T-helper 2 cell treated with Interferon-gamma antibody and Interleukin-4, amounts not matched to agents 5 μg/mL and 100 μg/mL, for 36 hours (primary cell): Measurements from ENCODE around the gene MLXIPL.
"Not testable (repeated sequence)": the region's sequence is repeated elsewhere in the genome, so short reads cannot be mapped to it uniquely, and the experiment has no call there.

ENCODE experiments used
- DNase-seq: peaks from one replicate; pipeline ENCODE4 v3.0.0; 2021; ENCODE audit warnings: low spot score
- H3K27ac Mint-ChIP-seq: one replicate; pipeline ENCODE4 v1.8.0; 2021; ENCODE audit warnings: mild to moderate bottlenecking, mixed read lengths
- H3K27me3 Mint-ChIP-seq: one replicate; pipeline ENCODE4 v1.8.0; 2021; ENCODE audit warnings: low read depth, mixed read lengths
- H3K36me3 Mint-ChIP-seq: one replicate; pipeline ENCODE4 v1.8.0; 2021; ENCODE audit warnings: low read depth, mixed read lengths
- H3K4me1 Mint-ChIP-seq: one replicate; pipeline ENCODE4 v1.8.0; 2021; ENCODE audit warnings: low read depth, mixed read lengths
- H3K4me3 Mint-ChIP-seq: one replicate; pipeline ENCODE4 v1.8.0; 2022; ENCODE audit warnings: mild to moderate bottlenecking, moderate library complexity, mixed read lengths
- H3K9me3 Mint-ChIP-seq: one replicate; pipeline ENCODE4 v1.8.0; 2021; ENCODE audit warnings: mixed read lengths

Gene MLXIPL

GRCh38 chr7:73596191-73597065 is 27.9 kb downstream of the MLXIPL start:
- Mint-ChIP-seq H3K27me3 (peaks cover 9% of the 10 kb centered on the region), H3K9me3 (no peaks in the 10 kb centered on the region), H3K36me3 (no peaks in the 10 kb centered on the region), H3K4me1 (no peaks in the 10 kb centered on the region), H3K27ac (no peak overlapping the region), H3K4me3 (no peak overlapping the region)
- no peak for DNase-seq

- no peak overlapping the region for H3K4me3 Mint-ChIP-seq
- no peak for DNase-seq
- no peaks in the 10 kb centered on the region for H3K36me3 Mint-ChIP-seq
- no peak overlapping the region for H3K27ac Mint-ChIP-seq
- H3K9me3 Mint-ChIP-seq, result no peaks in the 10 kb centered on the region
- no peaks in the 10 kb centered on the region for H3K4me1 Mint-ChIP-seq
- H3K27me3 Mint-ChIP-seq, result peaks cover 9% of the 10 kb centered on the region
These were observed 29.0 kb downstream of the MLXIPL start for GRCh38 chr7:73595358-73595757.

GRCh38 chr7:73593207-73594045 is 30.9 kb downstream of the MLXIPL start:
- H3K27ac Mint-ChIP-seq, result no peak overlapping the region
- H3K36me3 Mint-ChIP-seq, result no peaks in the 10 kb centered on the region
- no peaks in the 10 kb centered on the region for H3K4me1 Mint-ChIP-seq
- no peak for DNase-seq
- peaks cover 7% of the 10 kb centered on the region for H3K27me3 Mint-ChIP-seq
- no peak overlapping the region for H3K4me3 Mint-ChIP-seq
- no peaks in the 10 kb centered on the region for H3K9me3 Mint-ChIP-seq

GRCh38 chr7:73586911-73587310 is 37.4 kb downstream of the MLXIPL start:
- Mint-ChIP-seq H3K9me3 (no peaks in the 10 kb centered on the region), H3K36me3 (no peaks in the 10 kb centered on the region), H3K4me1 (peaks cover 7% of the 10 kb centered on the region), H3K4me3 (no peak overlapping the region), H3K27ac (no peak overlapping the region), H3K27me3 (peaks cover 3% of the 10 kb centered on the region)
- no peak for DNase-seq

GRCh38 chr7:73585196-73585595 is 39.1 kb downstream of the MLXIPL start:
- Mint-ChIP-seq H3K4me3 (no peak overlapping the region), H3K36me3 (no peaks in the 10 kb centered on the region), H3K27ac (no peak overlapping the region), H3K27me3 (peaks cover 3% of the 10 kb centered on the region), H3K9me3 (no peaks in the 10 kb centered on the region), H3K4me1 (peaks cover 10% of the 10 kb centered on the region)
- DNase-seq, result no peak

GRCh38 chr7:73582664-73583202 is 41.6 kb downstream of the MLXIPL start:
- Mint-ChIP-seq H3K27ac (no peak overlapping the region), H3K9me3 (no peaks in the 10 kb centered on the region), H3K4me3 (no peak overlapping the region), H3K27me3 (peaks cover 5% of the 10 kb centered on the region), H3K36me3 (peaks cover 3% of the 10 kb centered on the region), H3K4me1 (peaks cover 16% of the 10 kb centered on the region)
- DNase-seq, result no peak

GRCh38 chr7:73581006-73581405 is 43.3 kb downstream of the MLXIPL start:
- H3K4me3 Mint-ChIP-seq, DNase-seq, H3K27ac Mint-ChIP-seq, H3K36me3 Mint-ChIP-seq, H3K9me3 Mint-ChIP-seq, H3K27me3 Mint-ChIP-seq: not testable (repeated sequence)
- H3K4me1 Mint-ChIP-seq, result peaks cover 22% of the 10 kb centered on the region

GRCh38 chr7:73578342-73579128 is 45.8 kb downstream of the MLXIPL start, which contains the start of gene TBL2:
Gene TBL2, minus strand, starts transcription at chr7:73578579. Its CDS starts 30 bp downstream, at chr7:73578549.
- Mint-ChIP-seq H3K27me3 (peaks cover 2% of the 10 kb centered on the region), H3K27ac (peak within 1 kb of the TSS; percentile 98), H3K36me3 (peaks cover 16% of the 10 kb centered on the region), H3K4me3 (peak within 1 kb of the TSS; percentile 98), H3K4me1 (peaks cover 22% of the 10 kb centered on the region), H3K9me3 (no peaks in the 10 kb centered on the region)
- peak; percentile 98 for DNase-seq

GRCh38 chr7:73577627-73578341 is 46.5 kb downstream of the MLXIPL start:
- H3K36me3 Mint-ChIP-seq, result peaks cover 21% of the 10 kb centered on the region
- H3K4me1 Mint-ChIP-seq, result peaks cover 22% of the 10 kb centered on the region
- peak overlapping the region; percentile 98 for H3K4me3 Mint-ChIP-seq
- DNase-seq, result no peak
- H3K27ac Mint-ChIP-seq, result peak overlapping the region; percentile 82
- H3K27me3 Mint-ChIP-seq, result peaks cover 2% of the 10 kb centered on the region
- H3K9me3 Mint-ChIP-seq, result no peaks in the 10 kb centered on the region

GRCh38 chr7:73573791-73574190 is 50.5 kb downstream of the MLXIPL start:
- Mint-ChIP-seq H3K4me1 (peaks cover 11% of the 10 kb centered on the region), H3K27ac (no peak overlapping the region), H3K36me3 (peaks cover 46% of the 10 kb centered on the region), H3K4me3 (no peak overlapping the region), H3K9me3 (no peaks in the 10 kb centered on the region), H3K27me3 (peaks cover under 1% of the 10 kb centered on the region)
- DNase-seq, result no peak

GRCh38 chr7:73573276-73573675 is 51.0 kb downstream of the MLXIPL start:
- Mint-ChIP-seq H3K4me3 (no peak overlapping the region), H3K9me3 (no peaks in the 10 kb centered on the region), H3K27me3 (no peaks in the 10 kb centered on the region), H3K4me1 (peaks cover 9% of the 10 kb centered on the region), H3K36me3 (peaks cover 45% of the 10 kb centered on the region), H3K27ac (no peak overlapping the region)
- DNase-seq, result no peak

- no peak for DNase-seq
- H3K27ac Mint-ChIP-seq, result no peak overlapping the region
- H3K4me3 Mint-ChIP-seq, result no peak overlapping the region
- peaks cover 13% of the 10 kb centered on the region for H3K4me1 Mint-ChIP-seq
- H3K36me3 Mint-ChIP-seq, result peaks cover 47% of the 10 kb centered on the region
- no peaks in the 10 kb centered on the region for H3K9me3 Mint-ChIP-seq
- H3K27me3 Mint-ChIP-seq, result no peaks in the 10 kb centered on the region
These were observed 51.5 kb downstream of the MLXIPL start for GRCh38 chr7:73572767-73573186.

GRCh38 chr7:73570977-73571376 is 53.3 kb downstream of the MLXIPL start:
- H3K27ac Mint-ChIP-seq, result no peak overlapping the region
- H3K4me1 Mint-ChIP-seq, result peaks cover 18% of the 10 kb centered on the region
- peaks cover 46% of the 10 kb centered on the region for H3K36me3 Mint-ChIP-seq
- no peak for DNase-seq
- H3K27me3 Mint-ChIP-seq, result no peaks in the 10 kb centered on the region
- H3K9me3 Mint-ChIP-seq, result no peaks in the 10 kb centered on the region
- no peak overlapping the region for H3K4me3 Mint-ChIP-seq
